Endothelial cell of umbilical vein (primary cell): ENCODE data around the gene RASIP1. TPM values are rescaled to one million over a fixed set of nuclear protein-coding genes. Genes with fewer than 3 reads are reported as not detected.

ENCODE experiments used
- BruUV-seq: library from RNA; stranded (reverse); fragments of 400-500 nt; replicated peaks from 2 replicates; lab custom pipeline; 2021; lab: Mats Ljungman, UMichigan
- CTCF ChIA-PET: fragments of 300-600, 350-600 bp; sonication (Branson Sonifier 250); formaldehyde crosslinking; loops from one replicate; lab custom pipeline; 2021; ENCODE audit warnings: antibody characterized with exemption, inconsistent platforms; lab: Charles Lee
- POLR2A ChIA-PET: fragments of 300-600, 350-600 bp; sonication (Branson Sonifier 250); formaldehyde crosslinking; loops from one replicate; lab custom pipeline; 2021; ENCODE audit warnings: antibody characterized with exemption, inconsistent platforms; lab: Charles Lee
- DNase-seq: peaks from one replicate; pipeline ENCODE4 v3.0.0-alpha.2; 2011; ENCODE audit warnings: low read depth, low spot score
- FAIRE-seq: peaks from 2 replicates; lab custom pipeline; 2011; peaks lifted over from hg19 to GRCh38; lab: Jason Lieb, UNC
- H2AFZ ChIP-seq: 2 replicates; pipeline ENCODE4 v1.6.0; 2012; ENCODE audit warnings: low read depth, low read length, control low read depth, inconsistent platforms
- H3K27ac ChIP-seq: 2 replicates; pipeline ENCODE4 v1.5.1; 2011; ENCODE audit warnings: low read depth, mild to moderate bottlenecking, control low read depth, low read length, moderate library complexity; ENCODE audit not compliant: insufficient read depth
- H3K27me3 ChIP-seq, 2 experiments: 2 replicates each; pipeline versions ENCODE4 v1.6.0 to v1.6.1; 2011; ENCODE audit warnings: low read length in 2 of 2, mixed read lengths in 1 of 2; ENCODE audit not compliant: control insufficient read depth in 2 of 2, insufficient read depth in 2 of 2
- H3K36me3 ChIP-seq, 2 experiments: 2 replicates in 1 of 2; 3 replicates in 1 of 2; pipeline ENCODE4 v1.5.1; 2011; ENCODE audit warnings: low read length in 2 of 2, mild to moderate bottlenecking in 1 of 2, moderate library complexity in 1 of 2; ENCODE audit not compliant: control insufficient read depth in 2 of 2, insufficient read depth in 2 of 2; ENCODE audit errors: extremely low read depth in 1 of 2
- H3K4me1 ChIP-seq: 3 replicates; pipeline ENCODE4 v1.5.1; 2011; ENCODE audit warnings: mild to moderate bottlenecking, low read length; ENCODE audit not compliant: control insufficient read depth, insufficient read depth; ENCODE audit errors: extremely low read depth
- H3K4me2 ChIP-seq: 2 replicates; pipeline ENCODE4 v1.6.1; 2011; ENCODE audit warnings: low read length, control low read depth, mixed read lengths; ENCODE audit not compliant: insufficient read depth
- H3K4me3 ChIP-seq, 3 experiments: fragments of 200-600 bp in 1 of 3; sonication (generic), shearing (Covaris generic) in 1 of 3; replicated peaks in 1 of 3; 2 replicates each; pipeline ENCODE4 v1.5.1; 2011 to 2016; ENCODE audit warnings: control low read depth in 3 of 3, low read length in 3 of 3, mild to moderate bottlenecking in 2 of 3, inconsistent platforms in 1 of 3, low read depth in 1 of 3, moderate library complexity in 1 of 3; ENCODE audit not compliant: insufficient read depth in 1 of 3
- H3K79me2 ChIP-seq: 2 replicates; pipeline ENCODE4 v1.6.0; 2012; ENCODE audit warnings: low read length, inconsistent platforms; ENCODE audit not compliant: control insufficient read depth, insufficient read depth
- H3K9ac ChIP-seq: replicated peaks from 2 replicates; pipeline ENCODE3; 2011; ENCODE audit warnings: low read length, control low read depth; ENCODE audit not compliant: insufficient read depth; ENCODE audit errors: extremely low read depth
- H3K9me1 ChIP-seq: replicated peaks from 3 replicates; pipeline ENCODE4 v1.6.0; 2011; ENCODE audit warnings: mild to moderate bottlenecking, low read length; ENCODE audit not compliant: control insufficient read depth, insufficient read depth; ENCODE audit errors: extremely low read depth
- H3K9me3 ChIP-seq: replicated peaks from 2 replicates; pipeline ENCODE4 v1.5.1; 2012; ENCODE audit warnings: low read length, inconsistent platforms; ENCODE audit not compliant: control insufficient read depth, insufficient read depth
- H4K20me1 ChIP-seq: replicated peaks from 2 replicates; pipeline ENCODE3; 2011; ENCODE audit warnings: mild to moderate bottlenecking, low read length; ENCODE audit not compliant: control insufficient read depth, insufficient read depth; ENCODE audit errors: extremely low read depth
- EZH2 ChIP-seq: IDR thresholded peaks from 2 replicates; pipeline ENCODE4 v1.6.1; 2012; ENCODE audit warnings: borderline replicate concordance, low read depth, mild to moderate bottlenecking, moderate library complexity, low read length, inconsistent platforms; ENCODE audit not compliant: severe bottlenecking
- FOS ChIP-seq: IDR thresholded peaks from 2 replicates; pipeline ENCODE4 v1.6.1; 2011; ENCODE audit warnings: mild to moderate bottlenecking, low read length, moderate library complexity, borderline replicate concordance; ENCODE audit not compliant: insufficient read depth
- GATA2 ChIP-seq: IDR thresholded peaks from 2 replicates; pipeline ENCODE4 v1.7.0; 2011; ENCODE audit warnings: low read depth, mild to moderate bottlenecking, moderate library complexity, mixed read lengths, low read length; ENCODE audit not compliant: insufficient read length, insufficient read depth
- JUN ChIP-seq: IDR thresholded peaks from 2 replicates; pipeline ENCODE4 v1.6.1; 2011; ENCODE audit warnings: borderline replicate concordance, low read depth; ENCODE audit not compliant: insufficient read length, insufficient read depth
- POLR2A ChIP-seq: IDR thresholded peaks from 2 replicates; pipeline ENCODE4 v1.6.1; 2012; ENCODE audit warnings: low read depth, mild to moderate bottlenecking, control low read depth, low read length
- POLR2AphosphoS5 ChIP-seq: IDR thresholded peaks from 2 replicates; pipeline ENCODE4 v1.6.1; 2012; ENCODE audit warnings: low read depth, mild to moderate bottlenecking, control low read depth, low read length, moderate library complexity; ENCODE audit not compliant: insufficient read depth
- dilution Hi-C: fragments of 300-500 bp; cut with MboI; formaldehyde crosslinking; loops from one replicate; pipeline ENCODE4 v1.15.0; 2019; ENCODE audit warnings: low sequenced_read_pairs; ENCODE audit not compliant: extremely low pct_ligation_motif_present
- intact Hi-C: fragments of 100-400 bp; cut with micrococcal nuclease; formaldehyde crosslinking; loops from one replicate; pipeline ENCODE4 v1.10.0; 2022
- polyA plus RNA-seq, 4 experiments: library from polyadenylated mRNA; depleted of rRNA in 3 of 4; stranded (reverse) in 3 of 4; unstranded in 1 of 4; fragments of >200 nt; gene quantifications; 2 replicates each; pipeline versions ENCODE4 v1.2.1 to v1.2.3, GENCODE V29; 2011 to 2012; ENCODE audit warnings: missing spikeins in 1 of 4
- total RNA-seq: library from RNA; stranded (reverse); gene quantifications from 2 replicates; pipeline ENCODE4 v1.2.3, GENCODE V29; 2021

RASIP1 gene
- total and polyA plus RNA-seq, 2 donors (not counting 3 experiments of a cell fraction or from before 2014, with no cell fraction given): 66.2 to 82.1 TPM

DNA sequence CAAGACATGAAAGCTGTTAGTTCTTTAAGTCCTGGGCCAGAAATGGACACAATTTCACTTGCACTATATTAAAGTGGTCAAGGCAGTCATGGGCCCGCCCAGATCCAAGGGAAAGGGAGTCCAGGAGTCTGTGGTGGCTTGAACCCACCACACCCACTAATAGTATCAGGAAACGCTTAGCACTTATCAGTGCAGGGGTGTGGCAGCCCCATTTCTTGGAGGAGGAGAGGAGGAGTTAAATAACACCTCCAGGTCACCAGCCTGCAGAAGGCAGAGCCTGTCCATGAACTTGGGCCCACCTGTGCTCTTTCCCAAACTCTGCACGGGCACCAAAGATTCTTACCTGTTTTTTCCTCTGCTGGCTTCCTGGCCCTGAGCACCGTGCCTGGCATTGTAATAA is 62.2 kb downstream of the RASIP1 start:
- DNase-seq (no peak), FAIRE-seq (no peak)
- no peaks in the 10 kb centered on the region for H4K20me1 ChIP-seq
- no peaks in the 10 kb centered on the region for H3K9me3 ChIP-seq
- no peak overlapping the region for H2AFZ ChIP-seq
- no TSS peak for BruUV-seq
- dilution Hi-C loops (no loop called here), intact Hi-C loops (no loop called here)
- H3K4me2 ChIP-seq: no peak overlapping the region
- TF ChIP-seq POLR2AphosphoS5 (no peak), FOS (no peak), JUN (no peak), GATA2 (no peak), POLR2A (no peak)
- H3K4me3 ChIP-seq: no peak overlapping the region
- H3K79me2 ChIP-seq: no peaks in the 10 kb centered on the region
- no peak overlapping the region for H3K27ac ChIP-seq
- H3K9ac ChIP-seq: no peak overlapping the region
- no peaks in the 10 kb centered on the region for H3K4me1 ChIP-seq
- H3K36me3 ChIP-seq: no peaks in the 10 kb centered on the region
- ChIA-PET POLR2A (no interaction called here), CTCF (interaction anchor here (0.8 to 1.3 kb wide), 4 partner anchors 12 to 106 kb away, joined by 3 to 4 read pairs (median 4); partner anchors contain the start of gene FUT2)
- H3K9me1 ChIP-seq: no peaks in the 10 kb centered on the region
- no peaks in the 10 kb centered on the region for H3K27me3 ChIP-seq

DNA sequence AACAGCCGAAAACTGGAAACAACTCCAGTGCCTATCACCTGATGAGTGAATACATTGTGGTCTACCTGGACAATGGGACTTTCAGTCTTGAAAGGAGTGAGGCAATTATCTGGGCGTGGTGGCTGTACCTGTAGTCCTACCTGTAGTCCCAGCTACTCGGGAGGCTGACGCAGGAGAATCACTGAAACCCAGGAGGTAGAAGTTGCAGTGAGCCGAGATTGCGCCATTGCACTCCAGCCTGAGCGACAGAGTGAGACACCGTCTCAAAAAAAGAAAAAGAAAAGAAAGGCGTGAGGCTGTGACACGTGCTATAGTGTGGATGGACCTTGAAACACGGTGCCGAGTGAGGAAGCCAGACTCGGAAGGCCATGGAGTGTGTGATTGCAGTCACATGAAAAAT is 63.5 kb downstream of the RASIP1 start:
- no peaks in the 10 kb centered on the region for H3K9me3 ChIP-seq
- no peak overlapping the region for H3K27ac ChIP-seq
- intact Hi-C loops (no loop called here), dilution Hi-C loops (no loop called here)
- H3K4me2 ChIP-seq: no peak overlapping the region
- H4K20me1 ChIP-seq: no peaks in the 10 kb centered on the region
- no peak overlapping the region for H3K9ac ChIP-seq
- no peak for FAIRE-seq
- H3K79me2 ChIP-seq: no peaks in the 10 kb centered on the region
- no peak overlapping the region for H2AFZ ChIP-seq
- no peak overlapping the region for H3K4me3 ChIP-seq
- no peaks in the 10 kb centered on the region for H3K9me1 ChIP-seq
- TF ChIP-seq FOS (no peak), EZH2 (no peak), JUN (no peak)
- DNase-seq: no peak
- ChIA-PET CTCF (interaction anchor here (1.0 to 2.6 kb wide), 6 partner anchors 11 to 159 kb away, joined by 3 to 31 read pairs (median 6); partner anchors contain the start of genes FUT2 and HSD17B14), POLR2A (no interaction called here)
- no peaks in the 10 kb centered on the region for H3K27me3 ChIP-seq
- no peaks in the 10 kb centered on the region for H3K4me1 ChIP-seq
- no TSS peak for BruUV-seq
- no peaks in the 10 kb centered on the region for H3K36me3 ChIP-seq
